Hindlimb muscle (tissue), 1 donor: ENCODE data around the gene PLK5. TPM values are rescaled to one million over a fixed set of nuclear protein-coding genes. Genes with fewer than 3 reads are reported as not detected.
"Not testable (repeated sequence)": the region's sequence is repeated elsewhere in the genome, so short reads cannot be mapped to it uniquely, and the experiment has no call there.

Experiments
- DNase-seq: peaks from one replicate; pipeline ENCODE4 v3.0.0-alpha.2; 2013
- polyA plus RNA-seq: library from polyadenylated mRNA; unstranded; fragments of 120-200 nt; gene quantifications from one replicate; pipeline ENCODE4 v1.2.1, GENCODE V29; 2013; ENCODE audit not compliant: insufficient read length

PLK5 gene
- polyA plus RNA-seq, 1 donor, result 0.30 TPM

DNA sequence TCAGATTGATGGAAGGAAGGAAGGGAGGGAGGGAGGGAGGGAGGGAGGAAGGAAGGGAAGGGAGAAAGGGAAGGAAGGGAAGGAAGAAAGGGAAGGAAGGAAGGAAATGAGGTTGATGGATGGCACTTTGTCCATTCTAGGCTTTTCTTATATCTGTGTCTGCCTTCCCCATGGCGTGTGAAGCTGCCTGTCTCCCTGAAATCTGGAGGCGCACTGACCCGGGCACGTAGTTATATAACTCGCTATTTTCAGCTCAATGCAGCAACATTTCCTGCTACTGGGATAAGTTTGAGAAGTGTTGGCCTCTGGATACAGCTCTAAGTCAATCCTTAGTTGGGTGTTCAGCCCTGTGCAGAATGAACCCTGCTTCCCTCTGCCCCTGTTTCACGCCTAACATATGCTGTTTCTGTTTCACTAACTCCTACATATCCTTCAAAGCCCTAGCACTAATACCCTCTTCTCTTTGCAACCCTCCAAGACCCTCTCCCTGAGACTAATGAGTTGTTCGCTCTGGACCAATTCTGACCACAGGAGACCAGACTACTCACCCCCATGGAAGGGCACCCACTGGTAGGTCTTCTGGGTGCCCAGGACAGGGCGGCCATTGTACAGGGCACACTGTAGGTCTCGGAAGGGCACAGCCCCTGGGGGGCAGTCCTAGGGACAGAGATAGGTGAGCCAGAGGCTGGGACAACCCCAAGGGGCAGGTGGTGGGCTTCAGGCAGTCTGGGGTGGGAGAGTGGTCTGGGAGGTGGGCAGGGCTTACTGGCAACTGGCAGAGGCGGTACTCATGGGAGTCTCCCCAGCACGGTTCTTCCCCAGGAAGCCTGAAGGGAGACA is 14.1 kb upstream of the PLK5 start:
- no peak for DNase-seq

GRCh38 chr19:1510442-1510806 is 13.5 kb upstream of the PLK5 start:
- no peak for DNase-seq

GRCh38 chr19:1510807-1511206 is 13.1 kb upstream of the PLK5 start:
- DNase-seq, result no peak

DNA sequence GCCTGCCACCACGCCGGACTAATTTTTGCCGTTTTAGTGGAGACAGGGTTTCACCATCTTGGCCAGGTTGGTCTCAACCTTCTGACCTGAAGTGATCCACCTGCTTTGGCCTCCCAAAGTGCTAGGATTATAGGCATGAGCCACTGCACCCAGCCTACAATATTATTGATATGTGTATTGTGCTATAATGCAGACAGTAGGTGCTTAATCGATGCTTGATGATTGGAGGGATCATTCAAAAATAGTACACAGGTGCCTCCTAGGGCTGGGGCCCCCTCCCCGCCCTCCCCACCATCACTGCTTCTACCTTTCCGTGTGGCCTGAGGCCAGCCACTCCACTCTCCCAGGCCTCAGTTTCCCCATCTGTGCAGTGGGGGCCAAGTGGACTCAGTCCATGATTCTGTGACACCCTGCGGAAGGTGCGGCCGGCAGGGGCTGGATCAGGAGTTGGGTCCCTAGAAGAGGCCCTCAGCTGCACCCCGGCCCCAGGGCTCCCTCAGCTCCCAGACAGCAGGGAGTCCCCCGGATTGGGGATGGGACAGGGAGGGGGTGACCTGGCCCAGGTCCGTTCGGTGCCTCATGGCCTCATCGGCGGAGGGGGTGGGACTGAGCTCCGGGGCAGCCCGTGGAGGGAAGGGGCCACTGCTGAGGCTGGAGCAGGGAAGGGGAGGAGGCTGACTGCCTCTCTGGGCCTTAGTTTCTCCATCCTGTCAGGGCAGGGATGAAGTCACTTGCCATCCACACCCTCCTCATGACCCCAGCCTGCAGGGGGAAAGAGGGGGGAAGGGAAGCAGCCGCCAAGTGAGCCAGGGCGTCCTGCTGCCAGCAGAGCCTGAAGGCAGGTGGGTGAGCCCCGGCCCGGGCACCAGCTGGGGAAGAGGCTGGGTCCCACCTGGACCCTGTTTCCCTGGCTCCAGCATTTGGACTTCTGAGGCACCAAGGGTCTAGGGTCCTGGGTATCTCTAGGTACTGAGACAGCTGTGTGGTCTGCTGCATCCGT is 12.3 kb upstream of the PLK5 start:
- no peak for DNase-seq

DNA sequence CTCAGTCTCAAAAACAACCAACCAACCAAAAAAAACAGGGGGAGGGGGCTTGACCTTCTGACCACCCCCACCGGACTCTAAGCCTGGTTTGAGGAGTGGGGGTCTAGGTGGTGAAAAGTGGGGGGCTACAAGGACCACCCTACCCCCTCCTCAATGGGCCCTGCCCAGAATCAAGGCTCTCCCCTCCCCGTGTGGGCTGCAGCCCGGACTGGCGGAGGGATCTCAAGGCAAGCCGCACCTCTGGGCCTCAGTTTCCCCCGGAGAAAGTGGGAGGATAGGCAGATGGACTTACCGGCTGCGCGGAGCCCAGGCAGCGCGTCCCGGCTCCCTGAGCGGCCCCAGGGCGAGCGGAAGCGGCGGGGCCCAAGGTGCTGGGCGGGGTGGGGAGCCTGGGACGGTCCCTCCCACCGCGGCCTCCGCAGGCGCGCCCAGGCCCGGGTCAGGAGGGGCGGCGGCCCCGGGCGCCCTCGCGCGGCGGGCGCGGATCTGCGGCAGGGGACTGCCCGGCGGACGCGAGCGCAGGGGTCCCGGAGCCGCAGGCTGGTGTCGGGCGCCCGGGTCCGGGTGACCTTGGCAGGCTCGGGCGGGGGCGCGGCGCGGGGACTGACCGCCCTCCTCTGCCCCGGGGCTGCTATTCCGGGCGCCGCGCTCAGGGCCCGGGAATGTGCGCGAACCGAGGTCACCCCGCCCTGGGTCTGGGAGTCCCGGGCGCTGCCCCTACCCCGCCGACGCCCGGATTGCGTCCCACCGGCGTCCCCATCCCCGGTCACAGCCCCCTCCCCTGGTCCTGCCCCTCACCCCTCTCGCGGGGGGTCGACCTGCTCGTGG is 11.0 kb upstream of the PLK5 start, which contains the start of gene ADAMTSL5:
Gene ADAMTSL5, minus strand, starts transcription at position 349 of the 828 bp plus-strand sequence. CDS start 2,076 bp downstream, outside the sequence.
- no peak for DNase-seq

- no peak for DNase-seq
These were observed 10.2 kb upstream of the PLK5 start for GRCh38 chr19:1513499-1514294.

GRCh38 chr19:1514295-1514661 is 9.6 kb upstream of the PLK5 start:
- DNase-seq, result no peak

GRCh38 chr19:1514986-1515721 is 8.7 kb upstream of the PLK5 start:
- no peak for DNase-seq

DNA sequence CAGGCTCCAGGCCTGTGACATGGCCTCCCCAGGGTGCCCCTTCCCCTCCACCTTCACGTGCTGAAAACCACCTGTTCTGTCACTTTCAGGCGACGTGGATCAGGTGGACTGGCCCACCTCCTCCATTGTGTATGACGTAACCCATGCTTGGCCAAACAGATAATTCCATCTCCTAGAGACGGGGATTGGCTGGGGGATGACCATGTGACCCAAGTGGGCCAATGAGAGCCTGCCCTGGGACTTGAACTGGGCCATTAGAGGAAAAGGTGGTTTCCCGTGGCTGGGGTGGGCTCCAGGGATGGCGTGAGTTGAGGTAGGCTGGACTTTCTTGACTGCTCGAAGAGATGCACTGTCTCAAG is 7.5 kb upstream of the PLK5 start:
- no peak for DNase-seq

- no peak for DNase-seq
These were observed 5.4 kb upstream of the PLK5 start for GRCh38 chr19:1518471-1518870.

DNA sequence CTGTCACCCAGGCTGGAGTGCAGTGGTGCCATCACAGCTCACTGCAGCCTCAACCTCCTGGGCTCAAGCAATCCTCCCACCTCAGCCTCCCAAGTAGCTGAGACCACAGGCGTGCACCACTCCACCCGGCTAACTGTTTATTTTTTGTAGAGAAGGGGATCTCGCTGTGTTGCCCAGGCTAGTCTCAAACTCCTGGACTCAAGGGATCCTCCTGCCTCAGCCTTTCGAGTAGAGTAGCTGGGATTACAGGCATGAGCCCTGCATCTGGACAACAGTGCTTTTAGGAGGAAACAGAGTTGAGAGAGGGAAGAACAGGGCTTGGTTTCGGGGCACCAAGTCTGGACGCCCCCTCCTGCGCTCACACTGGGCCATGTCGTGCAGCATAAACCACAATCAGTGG is 4.1 kb upstream of the PLK5 start:
- not testable (repeated sequence) for DNase-seq

GRCh38 chr19:1520203-1520780 is 3.6 kb upstream of the PLK5 start:
- no peak for DNase-seq

DNA sequence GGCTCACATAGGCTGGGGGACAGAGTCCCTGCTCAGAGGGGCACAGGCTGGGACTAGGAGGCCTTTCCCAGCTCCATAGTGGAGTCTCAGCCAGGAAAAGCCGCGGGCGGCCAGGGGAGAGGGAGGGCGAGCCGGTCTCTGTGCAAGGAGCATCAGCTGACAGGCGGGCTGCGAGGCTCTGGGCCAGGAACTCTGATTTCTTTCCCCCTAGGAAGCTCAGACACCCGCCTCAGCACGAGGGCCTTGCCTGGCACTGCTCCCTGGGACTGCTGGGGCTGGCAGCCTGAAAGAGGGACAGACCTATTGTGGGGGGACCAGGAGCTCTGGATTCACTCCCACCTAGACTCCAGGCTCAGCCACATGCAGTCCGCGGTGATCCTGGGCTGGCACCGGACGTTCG is 2.2 kb upstream of the PLK5 start:
- DNase-seq, result no peak

GRCh38 chr19:1522061-1522460 is 1.8 kb upstream of the PLK5 start:
- no peak for DNase-seq

DNA sequence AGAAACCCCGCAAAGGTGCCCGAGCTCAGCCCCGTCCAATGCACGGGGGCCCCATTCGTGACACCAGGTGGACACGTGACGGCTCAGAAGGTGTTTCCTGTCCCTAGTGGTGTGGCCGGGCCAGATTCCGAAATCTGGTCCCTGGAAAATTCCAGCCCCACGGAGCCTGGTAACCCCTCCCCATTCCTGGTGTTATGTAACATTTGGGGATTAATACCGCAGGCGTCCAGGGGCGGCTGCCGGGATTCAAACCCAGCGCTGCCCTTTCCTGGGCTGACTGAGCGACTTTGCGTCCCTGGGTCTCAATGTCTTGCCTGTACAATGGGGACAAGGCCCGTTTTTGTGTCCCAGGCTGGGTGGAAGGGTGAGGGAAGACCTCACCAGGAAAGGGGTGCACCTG is 1.0 kb upstream of the PLK5 start:
- DNase-seq, result no peak

DNA sequence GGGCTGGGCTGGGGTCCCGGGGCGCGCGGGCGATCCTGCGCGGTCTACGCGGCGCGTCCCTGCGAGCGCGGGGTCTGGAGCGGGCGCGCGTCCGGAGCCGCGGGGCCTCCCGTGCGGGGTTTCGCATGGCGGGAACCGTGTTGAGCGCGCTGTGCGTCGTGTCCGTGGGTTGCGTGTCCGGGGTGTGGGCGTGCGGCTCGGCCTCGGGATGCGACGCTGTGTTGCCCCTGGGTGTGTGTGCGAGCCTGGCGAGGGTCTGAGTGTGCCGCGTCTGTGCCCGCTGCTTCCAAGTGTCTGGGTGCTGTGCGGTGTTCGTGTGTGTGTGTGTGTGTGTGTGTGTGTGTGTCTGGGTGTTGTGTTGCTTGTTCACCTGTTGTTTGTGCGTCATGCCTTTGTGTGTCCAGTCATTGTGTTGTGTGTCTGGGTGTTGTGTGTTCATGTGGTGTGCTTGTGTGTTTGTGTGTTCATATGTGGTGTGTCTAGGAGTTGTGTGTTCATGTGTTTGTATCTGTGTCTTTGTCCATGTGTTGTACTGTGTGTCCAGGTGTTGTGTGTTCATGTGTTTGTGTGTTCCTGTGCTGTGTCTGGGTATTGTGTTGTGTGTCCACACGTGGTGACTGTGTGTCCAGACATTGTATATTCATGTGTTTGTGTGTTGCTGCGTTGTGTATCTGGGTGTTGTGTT is 552 bp downstream of the PLK5 start:
- no peak for DNase-seq

GRCh38 chr19:1524972-1525325 is 1.1 kb downstream of the PLK5 start:
- no peak for DNase-seq

- DNase-seq, result no peak
These were observed 1.5 kb downstream of the PLK5 start for GRCh38 chr19:1525343-1525742.

DNA sequence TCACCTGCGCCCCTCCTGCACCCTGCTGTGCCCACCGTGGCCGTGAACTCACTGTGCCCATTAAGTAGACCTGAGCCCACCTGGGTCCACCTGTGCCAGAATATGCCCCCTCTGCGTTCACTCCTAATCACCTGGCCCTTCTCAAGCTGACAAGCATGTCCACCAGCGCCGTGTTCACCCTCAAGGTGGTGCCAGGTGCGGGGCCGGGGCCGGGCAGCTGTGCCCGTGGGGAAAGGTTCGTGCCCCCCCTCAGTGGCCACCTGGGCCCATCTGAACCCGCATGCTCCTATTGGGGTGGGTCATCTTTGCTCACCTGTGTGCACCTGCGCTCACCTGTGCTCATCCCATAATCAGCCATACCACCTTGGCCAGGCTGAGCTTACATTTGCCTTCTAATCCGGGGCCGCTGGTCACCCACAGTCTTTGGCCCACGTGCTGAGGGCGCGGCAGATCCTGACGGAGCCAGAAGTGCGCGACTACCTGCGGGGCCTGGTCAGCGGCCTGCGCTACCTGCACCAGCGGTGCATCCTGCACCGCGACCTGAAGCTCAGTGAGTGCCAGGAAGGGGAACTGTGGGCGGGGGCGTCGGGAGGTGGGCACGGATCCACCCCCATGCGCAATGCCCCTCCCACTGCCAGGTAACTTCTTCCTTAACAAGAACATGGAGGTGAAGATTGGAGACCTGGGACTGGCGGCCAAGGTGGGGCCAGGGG is 2.3 kb downstream of the PLK5 start:
- no peak for DNase-seq
